AG08395 (cell line): ENCODE measurements around the gene LAMP1.
"Not testable (repeated sequence)": the region's sequence is repeated elsewhere in the genome, so short reads cannot be mapped to it uniquely, and the experiment has no call there.

ENCODE experiments used
- DNase-seq: peaks from one replicate; pipeline ENCODE4 v3.0.0; 2012; ENCODE audit warnings: mixed read lengths, low spot score

Gene LAMP1

DNA sequence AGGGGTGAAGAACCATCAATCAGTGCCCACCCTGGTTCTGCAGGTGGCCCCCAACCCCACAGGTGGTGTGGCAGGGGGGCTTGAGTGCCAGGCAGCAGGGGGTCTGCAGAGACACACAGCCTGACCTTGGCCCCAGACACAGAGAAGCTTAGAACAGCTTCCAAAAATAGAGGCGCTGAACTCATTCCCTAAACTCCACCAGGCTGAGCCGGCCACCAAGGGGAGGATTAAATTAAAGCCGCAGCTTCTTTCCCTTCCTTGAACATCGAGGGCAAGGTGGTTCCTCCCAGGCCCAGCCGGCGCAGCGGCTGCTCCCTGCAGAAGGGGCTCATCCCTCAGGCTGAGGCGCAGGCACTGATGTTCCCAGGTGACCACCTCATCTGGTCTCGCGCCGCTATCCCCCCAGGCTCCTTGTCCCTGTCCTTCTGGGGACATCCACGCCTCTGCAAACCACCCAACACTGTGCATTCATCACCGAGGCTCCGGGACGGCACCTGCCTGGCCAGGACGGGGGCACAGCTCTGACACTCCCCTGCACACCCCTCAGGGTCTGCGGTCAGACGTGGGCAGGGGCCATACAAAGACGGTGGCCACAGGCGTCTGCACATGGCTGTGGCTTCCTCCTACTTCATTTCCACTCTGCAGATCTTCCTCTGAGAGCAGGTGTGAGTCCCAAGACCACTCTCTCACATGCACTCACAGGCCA is 30.9 kb downstream of the LAMP1 start:
- no peak for DNase-seq

DNA sequence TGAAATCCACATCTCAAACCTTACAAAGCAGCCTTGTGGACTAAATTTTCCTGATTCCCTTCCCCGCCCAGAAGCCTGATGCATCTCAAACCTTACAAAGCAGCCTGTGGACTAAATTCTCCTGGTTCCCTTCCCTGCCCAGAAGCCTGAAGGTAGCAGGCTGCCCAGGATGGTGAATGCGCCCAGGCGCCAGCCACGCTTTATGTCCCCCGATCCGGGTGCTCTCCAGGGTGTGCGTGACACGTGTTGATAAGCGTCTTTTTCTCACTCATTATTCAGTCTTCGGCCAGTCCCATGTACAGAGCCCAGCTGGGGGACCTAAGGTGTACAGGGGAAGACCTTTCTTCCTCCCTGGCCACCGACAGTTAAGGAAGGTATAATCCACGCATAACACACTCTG is 31.8 kb downstream of the LAMP1 start:
- no peak for DNase-seq

DNA sequence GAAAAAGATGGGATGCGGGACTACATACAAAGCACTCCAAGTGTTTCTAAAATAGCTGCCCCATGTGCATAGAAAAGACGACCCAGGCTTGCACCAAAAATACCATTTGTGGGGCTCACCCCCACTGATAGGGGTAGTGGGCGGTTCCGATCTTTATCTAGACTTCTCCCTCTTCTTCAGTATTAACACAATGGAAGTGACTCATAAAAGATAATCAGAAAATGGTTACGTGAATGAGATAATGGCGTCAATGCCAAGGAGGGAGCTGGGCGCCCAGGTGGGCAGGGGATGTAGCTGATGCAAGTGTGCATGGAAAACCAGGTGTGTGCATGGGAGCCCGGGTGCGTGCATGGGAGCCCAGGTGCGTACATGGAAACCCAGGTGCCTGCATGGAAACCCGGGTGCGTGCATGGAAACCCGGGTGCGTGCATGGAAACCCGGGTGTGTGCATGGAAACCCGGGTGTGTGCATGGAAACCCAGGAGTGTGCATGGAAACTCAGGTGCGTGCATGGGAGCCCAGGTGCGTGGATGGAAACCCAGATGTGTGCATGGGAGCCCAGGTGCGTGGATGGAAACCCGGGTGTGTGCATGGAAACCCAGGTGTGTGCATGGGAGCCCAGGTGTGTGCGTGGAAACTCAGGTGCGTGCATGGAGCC is 32.7 kb downstream of the LAMP1 start:
- DNase-seq, result no peak

DNA sequence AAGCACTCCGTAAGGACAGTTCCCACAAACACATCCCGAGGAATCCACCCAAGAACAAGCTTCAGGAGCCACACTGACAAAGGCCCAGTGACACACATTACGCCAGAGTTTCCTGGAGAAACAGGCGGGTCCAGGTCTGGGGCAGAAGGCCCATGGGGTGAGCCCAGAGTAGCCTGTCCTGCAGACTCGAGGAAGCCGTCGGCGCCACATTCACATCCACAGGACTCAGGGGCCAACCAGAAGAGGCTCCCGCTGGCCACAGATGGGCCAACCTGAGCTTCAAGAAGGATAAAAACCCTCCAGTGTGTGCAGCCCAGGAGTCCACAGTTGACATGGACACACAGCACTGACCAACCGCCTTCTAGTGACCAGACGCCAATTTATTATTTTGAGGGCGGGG is 35.6 kb downstream of the LAMP1 start:
- DNase-seq, result no peak

DNA sequence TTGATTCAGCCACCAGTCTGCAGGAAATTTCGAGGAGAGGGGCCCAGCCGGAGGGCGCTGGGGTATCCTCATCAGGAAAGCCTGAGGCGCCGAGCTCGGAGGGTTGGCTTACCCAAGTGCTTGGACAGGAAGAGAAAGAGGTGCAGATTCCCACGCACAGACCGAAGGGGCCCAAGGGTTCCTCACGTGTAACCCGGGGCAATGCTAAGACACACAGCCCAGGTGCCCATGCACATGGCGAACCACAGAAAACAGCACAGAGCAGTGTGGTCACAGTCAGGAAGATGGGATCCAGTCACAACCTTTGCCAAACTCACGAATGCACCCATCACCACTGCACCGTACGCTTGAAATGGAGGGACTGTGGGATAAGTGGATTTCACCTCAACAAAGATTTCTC is 36.0 kb downstream of the LAMP1 start:
- DNase-seq, result no peak

DNA sequence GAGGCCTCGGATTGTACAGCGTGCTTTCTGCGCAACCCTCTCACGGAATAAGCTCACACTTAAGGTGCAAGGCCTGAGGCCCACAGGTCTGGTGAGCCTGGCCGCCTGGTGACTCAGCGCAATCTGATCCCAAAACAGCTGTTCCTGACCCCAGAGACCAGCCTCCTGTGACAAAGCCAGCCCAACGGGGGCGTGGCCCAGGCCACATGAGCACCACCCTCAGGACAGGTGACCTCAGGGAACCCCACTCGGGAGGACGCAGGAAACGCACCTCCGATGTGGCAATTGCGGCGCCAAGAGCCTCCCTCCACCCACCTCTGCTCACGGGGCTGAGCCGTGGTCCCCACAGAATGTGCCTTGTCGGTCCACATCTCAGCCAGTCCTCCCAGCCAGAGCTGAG is 40.5 kb downstream of the LAMP1 start:
- DNase-seq, result no peak

DNA sequence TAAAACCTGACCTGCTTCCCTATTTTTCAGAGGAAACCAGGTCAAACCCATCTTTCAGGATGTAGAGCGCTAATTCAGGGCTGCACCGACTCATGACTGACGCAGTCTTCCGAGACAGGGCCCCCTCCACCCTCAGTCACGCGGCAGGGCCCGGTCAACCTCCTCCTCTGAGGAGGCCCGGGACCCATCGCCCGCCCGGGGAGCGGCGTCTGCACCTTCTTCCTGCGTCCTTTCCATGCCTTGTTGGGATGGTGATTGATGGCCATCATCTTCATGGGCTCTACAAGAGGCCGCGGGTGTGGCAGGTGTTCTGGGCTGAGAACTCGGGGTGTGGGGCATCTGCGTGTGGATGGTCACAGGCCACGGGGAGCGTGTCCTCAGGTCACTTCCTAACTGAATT is 40.9 kb downstream of the LAMP1 start:
- DNase-seq, result no peak

DNA sequence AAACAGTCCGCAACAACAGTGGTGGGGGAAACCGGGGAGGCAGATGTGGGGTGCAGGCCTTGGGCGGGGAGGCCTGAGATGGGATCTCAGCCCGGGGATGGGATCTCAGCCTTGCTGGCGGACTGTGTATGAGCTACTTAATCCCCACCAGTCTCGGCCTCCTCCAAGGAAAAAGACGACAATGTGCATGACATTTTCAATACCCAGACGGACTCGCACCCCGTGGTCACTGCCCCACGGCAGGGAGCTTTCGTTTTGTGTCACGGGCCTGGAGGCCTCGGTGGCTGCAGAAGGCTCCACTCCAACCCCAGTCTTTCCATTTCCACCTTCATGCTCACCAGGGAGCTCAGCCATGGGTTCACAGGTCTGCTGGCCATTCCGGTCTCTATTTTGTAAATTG is 41.4 kb downstream of the LAMP1 start:
- no peak for DNase-seq

DNA sequence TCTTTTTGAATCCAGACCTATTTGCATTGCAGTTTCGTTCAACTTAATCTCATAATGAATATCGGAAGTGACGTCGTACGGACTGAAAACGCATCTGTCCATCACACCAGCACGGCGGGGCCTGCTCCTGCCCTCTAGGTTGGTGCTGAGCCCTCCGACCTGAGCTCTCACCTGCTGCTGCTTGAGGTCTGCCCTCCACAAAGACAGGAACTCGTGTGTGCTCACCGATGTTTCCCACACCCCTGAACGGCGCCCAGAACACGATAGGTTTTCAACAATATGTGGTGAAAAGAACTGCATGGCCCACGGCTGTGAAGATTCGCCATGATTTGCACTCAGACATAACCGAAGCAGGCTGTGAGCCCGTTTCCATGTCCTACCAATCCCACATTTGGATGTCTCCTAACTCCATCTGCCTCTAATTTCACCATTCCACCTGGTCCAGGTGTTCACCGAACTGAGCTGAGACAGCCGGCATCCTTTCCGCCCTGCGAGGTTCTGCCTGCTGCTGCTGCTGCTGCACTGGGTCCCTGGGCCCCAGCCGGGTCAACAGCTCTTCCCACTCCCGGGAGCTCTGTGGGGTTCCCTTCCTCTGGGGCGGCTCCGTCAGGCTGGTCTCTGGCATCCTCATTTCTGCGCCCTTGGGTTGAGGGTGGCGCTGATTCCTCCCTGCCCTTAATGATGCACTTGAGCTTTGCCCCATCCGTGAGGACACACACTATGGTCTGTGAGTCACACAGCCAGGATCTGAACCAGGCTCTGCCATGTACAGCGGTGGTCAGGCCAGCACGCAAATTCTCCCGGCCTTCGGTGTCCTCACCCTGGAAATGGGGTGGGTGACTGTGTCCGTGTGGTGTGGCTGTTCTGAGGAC is 46.0 kb downstream of the LAMP1 start:
- DNase-seq, result no peak

DNA sequence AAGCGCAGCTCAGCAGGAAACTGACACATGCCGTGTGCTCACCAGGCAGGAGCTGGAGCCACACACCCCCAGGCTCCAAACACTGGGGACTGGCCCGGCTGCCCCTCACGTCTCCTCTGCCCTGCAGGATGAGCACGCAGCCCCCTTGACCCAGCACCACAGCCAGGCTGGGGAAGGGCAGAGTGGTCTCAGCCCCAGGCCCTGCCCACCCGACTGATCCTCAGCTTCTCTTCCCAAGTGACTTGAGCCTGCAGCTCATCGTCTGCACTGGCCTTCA is 46.6 kb downstream of the LAMP1 start:
- DNase-seq, result no peak

DNA sequence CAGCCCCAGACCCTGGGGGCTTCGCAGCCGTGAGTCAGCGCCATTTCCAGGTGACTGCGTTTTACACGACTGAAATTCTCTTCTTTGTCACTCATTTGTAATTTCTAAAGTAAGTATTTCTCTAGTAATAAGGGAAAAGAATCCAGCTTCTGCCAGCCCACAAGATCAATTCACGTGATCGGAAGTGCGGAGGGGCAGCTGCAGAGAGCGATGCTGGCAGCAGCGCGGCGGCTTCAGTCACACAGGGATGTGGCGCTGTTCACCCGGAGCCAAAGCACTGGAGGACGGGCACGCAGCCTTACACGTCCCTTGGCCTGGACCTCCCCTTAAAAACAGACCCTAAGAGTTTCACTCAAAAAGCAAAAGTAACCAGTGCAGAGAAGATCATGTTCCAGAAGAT is 48.4 kb downstream of the LAMP1 start:
- DNase-seq, result no peak

DNA sequence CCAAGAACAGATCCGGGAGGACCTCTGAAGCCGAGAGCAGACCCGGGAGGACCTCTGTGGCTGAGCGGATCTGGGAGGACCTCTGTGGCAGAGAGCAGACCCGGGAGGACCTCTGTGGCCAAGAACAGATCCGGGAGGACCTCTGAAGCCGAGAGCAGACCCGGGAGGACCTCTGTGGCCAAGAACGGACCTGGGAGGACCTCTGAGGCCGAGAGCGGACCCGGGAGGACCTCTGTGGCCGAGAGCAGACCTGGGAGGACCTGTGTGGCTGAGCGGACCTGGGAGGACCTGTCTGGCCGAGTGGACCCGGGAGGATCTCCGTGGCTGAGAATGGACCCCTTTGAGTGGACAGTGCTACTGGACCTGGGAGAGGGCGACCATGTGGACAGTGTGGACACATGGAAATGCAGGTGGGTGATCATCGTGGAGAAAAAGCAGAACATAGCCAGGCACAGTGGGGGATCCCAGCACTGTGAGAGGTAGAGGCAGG is 50.7 kb downstream of the LAMP1 start:
- not testable (repeated sequence) for DNase-seq

DNA sequence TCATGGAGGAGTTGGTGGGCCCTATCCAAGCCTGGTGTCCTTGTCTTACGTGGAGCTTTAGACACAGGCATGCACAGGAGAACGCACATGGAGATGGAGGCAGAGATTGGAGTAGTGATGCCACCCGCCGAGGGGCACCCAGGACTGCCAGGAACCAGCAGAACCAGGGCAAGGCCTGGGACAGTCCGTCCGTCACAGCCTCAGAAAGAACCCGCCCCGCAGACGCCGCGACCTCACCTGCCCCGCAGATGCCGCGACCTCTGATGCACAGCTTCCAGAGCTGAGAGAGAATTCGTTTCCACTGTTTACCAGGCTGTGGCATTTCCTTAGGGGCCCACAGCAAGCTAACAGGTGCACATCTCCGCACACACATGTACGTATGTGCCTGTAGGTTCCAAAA is 51.6 kb downstream of the LAMP1 start:
- no peak for DNase-seq

DNA sequence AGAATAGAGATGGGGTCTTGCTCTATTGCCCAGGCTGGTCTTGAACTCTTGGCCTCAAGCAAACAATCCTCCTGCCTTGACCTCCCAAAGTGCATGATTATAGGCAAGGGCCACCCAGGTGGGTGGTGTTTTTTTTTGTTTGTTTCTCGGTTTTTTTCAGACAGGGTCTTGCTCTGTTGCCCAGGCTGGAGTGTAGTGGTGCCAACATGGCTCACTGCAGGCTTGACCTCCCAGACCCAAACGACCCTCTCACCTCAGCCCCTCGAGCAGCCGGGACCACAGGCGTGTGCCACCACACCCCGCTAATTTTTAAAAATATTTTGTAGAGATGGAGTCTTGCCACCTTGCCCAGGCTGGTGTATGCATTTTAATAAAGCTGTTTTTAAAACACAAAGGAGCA is 52.0 kb downstream of the LAMP1 start:
- DNase-seq, result no peak

DNA sequence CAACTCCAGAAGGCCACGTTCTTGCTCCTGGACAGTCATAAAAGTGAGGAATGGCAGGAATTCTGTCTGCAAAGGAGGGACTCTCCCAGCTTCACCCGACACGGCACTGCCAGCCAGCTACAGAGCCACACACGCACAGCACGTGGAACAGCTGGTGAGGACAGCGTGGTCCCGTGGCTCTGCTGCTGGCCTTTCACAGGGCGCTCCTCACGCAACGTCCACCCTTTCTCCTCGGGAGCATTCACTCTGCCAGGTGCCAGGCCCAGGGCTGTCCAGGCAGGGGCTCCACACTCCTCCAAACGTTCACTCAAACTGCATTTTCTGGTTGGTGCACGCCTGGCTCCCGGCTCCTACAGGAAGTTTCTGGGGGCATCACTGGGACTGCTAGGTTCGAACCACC is 52.5 kb downstream of the LAMP1 start:
- DNase-seq, result no peak

DNA sequence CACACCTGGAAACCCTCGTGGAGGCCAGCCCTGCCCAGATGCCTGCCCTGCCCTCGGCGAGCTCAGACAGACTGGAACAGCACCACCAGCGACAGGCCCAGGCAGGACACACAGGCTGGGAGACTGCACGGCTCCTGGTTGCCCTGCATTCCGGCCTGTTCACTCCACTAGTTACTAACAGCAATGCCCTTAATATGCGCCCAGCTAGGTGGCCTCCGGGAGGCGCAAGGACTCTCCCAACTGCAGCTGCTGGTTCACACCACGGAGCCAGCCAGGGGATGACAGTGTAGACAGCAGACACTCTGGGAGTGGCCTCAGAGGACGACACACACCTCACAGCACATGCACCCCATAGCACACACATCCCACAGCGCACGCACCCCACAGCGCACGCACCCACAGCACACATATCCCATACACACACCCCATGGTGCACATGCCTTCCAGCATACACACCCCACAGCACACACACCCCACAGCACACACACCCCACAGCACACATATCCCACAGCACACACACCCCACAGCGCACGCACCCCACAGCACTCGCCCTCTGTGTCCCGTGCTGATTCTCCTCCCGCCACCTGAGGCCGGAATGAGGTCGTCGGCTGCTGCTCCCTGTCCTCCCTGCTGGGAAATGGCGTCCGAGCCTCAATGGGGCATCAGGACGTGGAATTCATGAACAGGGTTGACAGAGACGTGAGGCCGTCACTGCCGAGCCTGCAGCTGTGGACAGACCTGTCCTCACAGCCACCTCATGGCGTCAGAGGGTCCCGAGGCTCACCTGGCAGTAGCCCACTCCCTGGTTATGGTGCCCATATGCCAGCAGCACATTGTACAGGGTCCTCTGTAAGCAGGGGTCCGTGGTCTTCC is 53.3 kb downstream of the LAMP1 start:
- no peak for DNase-seq

DNA sequence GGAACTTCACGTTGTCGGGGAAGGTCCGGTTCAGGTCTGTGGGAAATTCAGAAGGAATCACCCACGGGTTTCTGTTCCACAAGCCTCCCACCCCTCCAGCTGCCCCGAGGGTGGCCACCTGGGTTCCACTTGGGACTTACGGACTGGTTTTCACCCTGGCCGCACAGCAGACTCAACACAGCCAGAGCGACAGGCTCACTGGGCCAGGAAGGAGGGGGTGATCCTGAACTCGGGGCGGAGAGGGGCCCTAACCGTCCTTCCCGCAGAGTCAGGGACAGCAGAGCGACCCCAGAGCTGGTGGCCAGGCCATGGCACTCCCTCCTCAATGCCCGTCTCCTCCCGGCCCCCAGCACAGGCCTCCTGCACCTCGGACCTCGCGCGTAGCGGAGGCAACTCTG is 53.9 kb downstream of the LAMP1 start:
- DNase-seq, result no peak

DNA sequence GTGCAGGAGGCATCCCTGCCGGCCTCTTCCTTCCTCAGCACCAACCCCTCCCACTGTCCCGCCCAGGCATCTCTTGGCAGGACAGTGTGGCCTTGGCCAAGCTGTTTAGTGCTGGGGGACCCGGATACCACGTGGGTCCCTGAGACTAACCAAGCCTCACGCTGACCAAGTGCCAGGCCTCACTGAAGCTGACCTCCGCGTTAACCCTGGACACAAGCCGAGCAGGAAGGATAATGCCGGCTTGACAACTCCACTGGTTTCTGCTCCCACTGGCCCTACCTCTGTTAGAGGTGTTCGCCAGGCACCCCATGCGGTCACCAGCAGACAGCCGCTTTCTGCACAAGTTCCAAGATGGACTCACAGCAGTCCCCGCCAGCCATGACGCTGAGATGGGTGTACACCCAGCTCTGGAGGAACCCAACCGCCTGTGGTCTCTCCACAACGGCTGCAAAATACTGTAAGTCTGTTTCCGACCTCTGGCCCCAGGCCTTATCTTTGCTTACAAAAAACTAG is 54.5 kb downstream of the LAMP1 start:
- no peak for DNase-seq

DNA sequence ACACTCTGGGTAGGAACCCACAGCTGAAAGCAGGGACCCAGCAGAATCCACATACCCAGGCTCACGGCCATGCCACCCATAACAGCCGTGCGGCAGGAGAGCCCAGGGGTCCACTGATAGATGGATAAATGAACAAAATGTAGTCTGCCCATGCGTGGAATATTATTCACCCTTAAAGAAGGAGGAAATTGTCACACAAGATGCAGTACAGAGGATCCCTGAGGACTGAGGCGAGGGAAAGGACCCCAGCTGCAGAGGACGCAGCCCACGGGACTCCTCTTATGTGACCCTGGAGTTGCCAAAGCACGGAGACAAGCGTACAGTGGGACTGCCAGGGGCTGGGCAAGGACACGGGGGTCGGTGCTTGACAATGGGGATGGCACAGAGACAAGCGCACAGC is 56.2 kb downstream of the LAMP1 start:
- DNase-seq, result no peak

DNA sequence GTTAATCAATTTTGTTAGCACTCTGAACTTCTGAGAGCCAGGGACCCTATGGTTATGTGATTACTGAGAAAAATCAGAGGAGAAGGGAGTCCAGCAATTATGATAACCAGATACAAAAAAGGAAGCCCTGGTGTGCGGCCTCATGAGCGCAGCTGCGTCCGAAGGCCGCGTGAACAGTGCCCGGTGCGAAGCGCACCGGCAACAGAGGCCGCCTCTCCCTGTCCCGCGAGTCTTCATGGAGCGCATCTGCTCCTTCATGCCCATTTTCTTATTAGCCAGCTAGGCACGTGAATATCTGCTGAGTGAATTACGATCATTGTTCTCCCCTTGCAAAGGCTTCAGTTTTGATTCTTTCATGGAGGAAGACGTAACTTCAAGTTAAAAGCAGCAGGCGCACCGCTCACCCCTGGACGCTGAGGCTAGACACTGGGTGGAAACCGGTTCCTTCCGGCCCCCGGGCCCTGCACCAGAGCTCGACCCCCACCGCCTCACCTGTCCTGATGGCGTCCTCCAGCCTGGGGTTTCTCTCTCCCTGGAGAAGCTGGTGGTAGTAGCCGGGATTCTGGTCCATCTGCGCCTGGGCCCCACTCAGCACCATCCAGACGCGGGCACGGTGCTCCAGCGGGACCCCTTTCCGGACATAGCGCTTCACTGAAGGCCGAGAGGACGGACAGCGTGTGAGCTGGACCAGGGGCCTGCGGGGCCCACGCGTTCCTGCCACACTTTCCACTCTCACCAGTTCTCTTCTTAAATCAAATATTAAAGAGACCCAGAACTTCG is 58.0 kb downstream of the LAMP1 start:
- no peak for DNase-seq

DNA sequence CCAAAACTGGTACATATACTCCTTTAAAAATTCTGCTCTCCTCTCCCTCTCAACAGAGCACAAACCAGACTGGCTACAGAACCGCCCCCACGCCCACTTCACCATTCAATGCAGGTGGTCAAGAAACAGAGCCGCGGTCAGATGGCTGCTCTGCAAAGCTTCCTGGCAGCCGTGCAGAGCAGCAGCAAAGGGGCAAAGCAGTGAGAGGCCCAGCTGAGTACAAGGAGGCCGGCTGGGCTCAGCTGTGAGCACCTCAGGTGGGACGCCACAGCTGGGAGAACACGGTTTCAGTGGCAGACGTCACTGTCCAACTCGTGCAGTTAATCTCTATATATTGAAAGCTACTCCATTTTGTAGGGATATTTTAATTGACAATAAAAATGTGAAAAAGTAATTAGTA is 58.6 kb downstream of the LAMP1 start:
- no peak for DNase-seq
